GF-D8 (cell line): ENCODE data around the gene STK32C.

ENCODE experiments used
- DNase-seq: peaks from one replicate; lab custom pipeline; 2025; lab: John Stamatoyannopoulos, UW

The STK32C gene

DNA sequence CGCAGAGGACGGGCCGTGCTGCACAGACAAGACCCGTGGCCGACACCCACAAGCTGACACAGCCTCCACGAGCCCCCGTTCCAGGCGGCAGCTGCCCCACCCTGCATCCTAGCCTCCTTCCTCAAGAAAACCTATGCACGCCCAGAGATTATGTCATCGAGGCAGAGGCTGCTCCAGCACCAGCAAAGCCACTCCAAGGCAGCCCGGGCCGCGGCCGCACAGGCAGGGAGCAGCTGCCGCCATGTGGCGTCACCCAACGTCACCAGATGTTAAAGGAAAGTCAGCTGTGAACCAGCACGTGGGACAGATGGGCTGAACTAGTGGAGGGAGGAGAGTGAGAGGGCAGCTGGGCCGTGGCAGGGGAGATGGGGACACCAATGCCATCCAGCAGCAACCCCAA is 59.8 kb downstream of the STK32C start:
- DNase-seq: no peak

GRCh38 chr10:132246296-132246695 is 61.5 kb downstream of the STK32C start:
- no peak for DNase-seq

- no peak for DNase-seq
These were observed 62.7 kb downstream of the STK32C start for GRCh38 chr10:132245056-132245455.

DNA sequence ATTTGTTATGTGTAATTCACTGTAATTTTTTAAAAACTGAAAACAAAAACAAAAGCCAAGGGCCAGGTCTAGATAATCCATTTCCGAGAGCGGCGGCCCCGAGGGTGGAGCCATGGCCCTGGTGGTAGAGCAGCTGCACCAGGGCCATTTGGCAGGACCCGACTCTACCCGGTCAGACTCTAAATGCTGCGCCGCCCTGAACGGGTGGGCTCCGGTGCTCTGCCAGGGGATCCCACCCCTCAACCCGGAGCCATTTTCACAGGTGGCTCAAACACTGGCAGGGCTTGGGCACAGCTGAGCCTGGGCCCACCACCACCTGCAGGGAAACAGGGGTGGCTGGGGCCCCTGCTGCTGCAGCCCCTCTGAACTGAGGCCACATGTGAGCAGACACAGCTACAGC is 64.1 kb downstream of the STK32C start:
- no peak for DNase-seq

DNA sequence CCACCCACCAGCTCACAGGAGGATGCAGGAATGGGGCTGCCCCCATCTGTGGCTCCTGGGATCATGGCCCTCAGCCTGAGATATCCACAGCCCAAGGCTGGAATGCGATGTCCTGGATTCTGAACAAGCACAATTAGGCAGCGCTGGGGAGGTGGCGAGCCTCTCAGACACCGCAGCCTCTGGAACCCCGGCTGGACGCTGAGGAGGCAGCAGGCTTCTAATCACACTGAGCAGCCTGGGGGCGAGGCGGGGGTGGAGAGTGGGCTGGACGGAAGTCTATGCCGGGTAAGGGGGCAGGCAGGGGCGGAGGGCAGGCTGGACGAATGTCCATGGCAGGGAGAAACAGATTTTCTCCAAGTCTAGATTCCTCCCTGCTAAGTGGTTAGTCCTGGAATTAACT is 64.6 kb downstream of the STK32C start:
- no peak for DNase-seq

DNA sequence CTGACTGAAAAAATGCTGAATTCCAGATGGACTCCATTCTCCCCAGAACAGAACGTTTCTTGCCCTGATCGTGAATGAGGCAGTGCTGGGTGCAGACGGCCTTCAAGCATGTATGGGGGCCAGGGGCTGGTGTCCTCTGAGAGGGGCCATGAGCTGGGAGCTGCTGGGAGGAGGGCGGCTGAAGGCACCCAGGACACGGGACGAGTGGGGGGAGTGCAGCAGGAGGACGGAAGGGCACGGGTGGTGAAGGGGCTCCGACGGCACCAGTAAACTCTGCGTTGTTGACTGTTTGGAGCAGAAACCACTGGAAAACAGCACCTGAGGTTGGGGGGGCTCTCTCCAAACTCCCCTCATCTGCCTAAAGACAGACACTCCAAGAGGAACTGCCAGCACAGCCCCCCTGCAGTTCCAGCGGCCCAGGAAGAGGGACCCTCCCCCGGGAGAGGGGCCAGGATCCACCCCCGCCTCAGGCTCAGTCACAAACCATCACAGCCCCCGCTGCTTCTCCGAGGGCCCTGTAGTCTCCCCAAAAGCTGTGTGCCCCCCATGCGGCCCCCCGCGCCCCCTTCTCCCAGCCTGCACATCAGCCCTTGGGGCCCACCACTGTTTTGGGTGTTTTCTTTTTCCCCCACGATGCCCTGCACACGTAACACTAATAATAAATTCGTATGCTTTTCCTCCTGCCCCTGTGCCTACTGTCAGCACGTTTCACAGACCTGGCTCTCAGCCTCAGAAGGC is 65.5 kb downstream of the STK32C start:
- DNase-seq: no peak

DNA sequence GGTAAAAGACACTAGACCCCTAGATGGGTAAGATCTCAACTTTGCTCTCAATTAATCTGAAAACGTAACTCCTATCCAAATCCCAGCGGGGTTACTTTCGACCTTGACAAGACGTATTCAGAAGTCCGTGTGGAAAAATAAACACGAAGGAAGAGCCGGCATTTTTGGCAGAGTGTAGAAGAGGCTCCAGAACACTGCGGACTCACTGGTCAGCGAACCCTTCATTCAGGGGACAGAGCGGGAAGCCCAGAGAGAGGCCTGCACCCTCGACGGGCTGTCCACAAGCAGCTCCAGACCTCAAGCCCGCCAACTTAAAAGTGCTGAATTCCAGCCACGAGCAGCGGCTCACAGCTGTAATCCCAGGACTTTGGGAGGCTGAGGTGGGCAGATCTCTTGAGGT is 66.3 kb downstream of the STK32C start:
- DNase-seq: no peak

DNA sequence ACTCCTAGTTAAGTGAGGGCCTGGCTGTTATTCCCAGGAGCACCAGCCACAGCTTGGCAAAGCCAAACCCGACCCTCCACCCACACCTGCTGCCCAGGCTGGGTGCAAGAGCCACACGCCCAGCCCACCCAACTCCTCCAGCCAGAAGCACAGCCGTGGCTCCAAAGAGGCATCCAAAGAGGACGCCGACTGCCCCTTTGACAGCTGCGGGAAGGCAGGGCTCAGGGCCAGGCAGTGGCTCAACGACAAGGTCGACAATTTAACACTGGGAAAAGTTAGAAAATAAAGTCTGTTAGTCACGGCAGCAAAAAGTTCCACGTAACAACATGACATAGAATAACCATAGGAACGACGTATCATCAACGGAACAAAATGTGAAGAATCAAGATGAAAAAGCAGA is 66.7 kb downstream of the STK32C start:
- DNase-seq: no peak

DNA sequence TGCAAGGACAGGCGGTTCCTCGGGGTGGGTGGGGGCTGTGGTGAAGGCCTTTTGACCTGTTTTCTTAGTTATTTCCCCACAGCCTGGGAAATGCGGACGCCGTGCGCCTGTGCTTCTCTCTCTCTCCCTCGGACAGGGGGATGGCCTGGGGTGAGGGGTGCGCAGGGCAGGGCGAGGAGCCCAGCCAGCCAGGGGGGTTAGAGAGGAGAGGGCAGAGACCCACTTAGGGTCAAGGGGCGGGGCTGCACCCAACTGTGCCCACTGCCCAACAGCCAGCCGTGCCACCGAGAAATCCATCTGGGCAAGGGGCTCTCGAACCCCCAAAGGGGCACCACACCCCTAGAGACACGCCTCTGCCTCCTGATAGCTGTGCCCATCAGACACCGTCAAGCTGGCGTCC is 67.2 kb downstream of the STK32C start:
- no peak for DNase-seq

DNA sequence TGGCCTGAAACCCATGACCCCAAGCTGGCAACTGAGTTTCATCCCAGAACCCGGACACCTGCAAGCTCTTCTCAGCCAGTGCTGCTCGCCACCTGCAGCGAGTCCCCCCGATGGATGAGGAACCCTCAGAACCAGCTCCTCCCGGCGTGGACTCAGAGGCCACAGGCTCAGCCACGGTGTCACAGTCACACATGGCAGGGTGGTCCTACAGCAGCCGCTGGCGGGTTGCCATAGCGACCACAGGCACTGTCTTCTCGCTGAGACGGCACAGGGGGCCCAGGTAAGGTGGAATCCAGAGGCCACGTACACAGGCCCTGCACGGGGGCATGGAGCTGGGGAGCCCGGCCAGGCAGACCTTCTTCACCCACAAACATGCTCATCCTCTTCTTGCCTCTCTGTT is 67.6 kb downstream of the STK32C start:
- no peak for DNase-seq

- DNase-seq: no peak
These were observed 68.4 kb downstream of the STK32C start for GRCh38 chr10:132239126-132240031.

GRCh38 chr10:132238371-132239125 is 69.2 kb downstream of the STK32C start:
- no peak for DNase-seq

DNA sequence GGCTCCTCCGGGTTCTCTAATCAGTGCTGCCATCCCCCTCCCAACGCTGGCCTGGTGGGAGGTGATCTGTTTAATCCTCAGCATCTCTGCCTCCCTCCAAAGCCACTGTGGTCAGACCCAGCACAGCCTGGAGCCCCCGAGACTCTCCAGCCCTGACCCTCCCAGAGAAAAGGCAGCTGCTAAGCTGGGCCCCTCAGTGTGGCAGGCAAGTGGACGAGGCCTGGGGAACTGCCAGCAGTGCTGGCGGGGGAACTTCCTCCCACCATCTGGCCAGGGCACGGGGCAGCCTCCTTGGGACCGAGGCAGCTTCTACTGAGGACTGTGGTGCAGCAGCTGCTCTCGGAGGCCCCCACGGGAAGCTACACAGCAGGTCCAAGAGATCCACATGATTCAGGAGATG is 69.9 kb downstream of the STK32C start:
- no peak for DNase-seq

DNA sequence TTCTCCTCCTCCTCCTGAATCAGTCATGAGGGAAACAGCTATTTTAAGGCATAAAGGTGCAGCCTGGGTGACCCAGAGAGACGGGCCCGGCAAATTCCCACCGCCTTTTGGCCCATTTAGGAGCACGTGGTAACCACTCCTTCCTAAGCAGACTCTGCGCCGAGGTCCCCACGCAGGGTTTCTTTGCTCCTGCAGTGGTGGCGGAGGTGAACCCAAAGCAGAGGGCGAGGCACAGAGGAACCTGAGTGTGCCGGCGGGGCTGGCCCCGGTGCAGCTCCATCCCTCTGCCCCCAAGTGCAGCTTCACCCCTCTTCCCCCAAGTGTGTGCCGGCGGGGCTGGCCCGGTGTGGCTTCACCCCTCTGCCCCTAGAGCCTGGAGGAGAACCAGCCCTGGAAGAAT is 70.4 kb downstream of the STK32C start:
- no peak for DNase-seq

DNA sequence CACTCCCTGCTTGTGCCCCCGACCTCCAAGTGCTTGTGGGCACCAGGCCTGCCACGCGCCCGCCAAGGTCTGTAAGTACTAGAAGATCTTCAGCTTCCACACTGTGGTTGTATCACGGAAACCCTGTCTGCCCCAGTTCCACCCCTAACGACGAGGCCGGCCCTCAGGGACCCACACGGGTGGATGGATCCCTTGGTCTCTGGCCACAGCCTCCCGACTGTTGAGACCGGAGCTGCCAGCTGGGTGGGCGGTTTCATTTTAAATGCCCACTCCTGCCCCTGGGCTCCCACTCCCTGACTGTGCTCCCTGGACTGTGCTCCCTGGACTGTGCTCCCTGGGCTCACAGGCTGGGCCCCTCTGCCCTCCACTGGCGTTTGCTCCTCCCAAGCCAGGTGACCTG is 70.9 kb downstream of the STK32C start:
- DNase-seq: no peak

DNA sequence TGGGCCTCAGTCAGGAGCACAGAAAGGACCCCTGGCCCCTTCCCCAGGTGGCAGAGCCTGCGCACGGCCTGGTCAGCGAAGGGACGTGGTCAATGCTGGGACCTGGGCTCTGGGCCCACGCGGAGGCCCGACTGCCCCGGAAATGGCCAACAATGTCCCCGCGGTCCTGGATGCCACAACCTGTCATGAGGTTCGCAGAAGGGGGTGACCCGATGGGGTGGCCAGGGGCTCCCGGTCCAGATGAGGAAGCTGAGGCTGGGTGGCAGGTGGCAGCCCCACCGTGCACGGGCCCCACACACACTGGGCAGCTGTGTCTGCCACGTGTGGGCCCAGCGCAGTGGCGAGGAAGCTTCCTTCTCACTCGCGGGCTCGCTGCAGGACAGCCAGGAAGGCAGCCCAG is 71.6 kb downstream of the STK32C start:
- no peak for DNase-seq

GRCh38 chr10:132234860-132235259 is 72.9 kb downstream of the STK32C start:
- DNase-seq: no peak

GRCh38 chr10:132233501-132234085 is 74.2 kb downstream of the STK32C start:
- DNase-seq: no peak

- no peak for DNase-seq
These were observed 74.8 kb downstream of the STK32C start for GRCh38 chr10:132232981-132233380.

GRCh38 chr10:132232023-132232951 is 75.5 kb downstream of the STK32C start:
- DNase-seq: peak; percentile 92

DNA sequence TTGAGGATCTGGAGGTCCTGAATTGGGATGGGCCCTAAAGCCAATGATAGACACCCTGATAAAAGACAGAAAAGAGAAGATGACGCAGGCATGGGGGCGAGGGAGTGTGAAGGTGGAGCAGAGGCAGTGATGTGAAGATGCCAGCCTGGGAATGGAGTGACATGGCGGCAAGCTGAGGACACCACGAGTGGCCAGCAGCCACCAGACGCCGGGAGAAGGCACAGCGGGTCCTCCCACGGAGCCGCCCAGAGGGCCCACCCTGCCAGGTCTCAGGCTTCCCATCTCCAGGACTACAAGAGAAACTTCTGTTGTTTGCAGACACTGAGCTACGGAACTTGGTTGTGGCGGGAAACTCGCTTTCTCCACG is 76.1 kb downstream of the STK32C start:
- DNase-seq: no peak
